ENCODE measurements around the gene NOTCH1. TPM values are rescaled to one million over a fixed set of nuclear protein-coding genes. Genes with fewer than 3 reads are reported as not detected.

Gene NOTCH1
- polyA plus RNA-seq, 1 donor from 2014 or later = 0.15 TPM

- Histone ChIP-seq H3K4me3 (ENCODE audit: low read length) (no peak overlapping the region), H4K20me1 (ENCODE audit: insufficient read depth) (no peaks in the 10 kb centered on the region), H3K9me3 (ENCODE audit: low read length) (no peaks in the 10 kb centered on the region), H3K36me3 (ENCODE audit: insufficient read depth, low read length) (no peaks in the 10 kb centered on the region), H3K9me2 (ENCODE audit: insufficient read depth, low read length) (no peaks in the 10 kb centered on the region), H3K27ac (ENCODE audit: low read length) (no peak overlapping the region), H3K9ac (ENCODE audit: low read length) (no peak overlapping the region), H3F3A (ENCODE audit: insufficient read depth, low read length, poor library complexity, severe bottlenecking) (no peaks in the 10 kb centered on the region), H3K79me2 (replicated peaks; ENCODE audit: insufficient read depth, low read length) (peaks cover 7% of the 10 kb centered on the region), H3K27me3 (ENCODE audit: insufficient read depth, low read depth, low read length) (no peaks in the 10 kb centered on the region), H2AFZ (ENCODE audit: low read depth, low read length) (no peak overlapping the region), H3K4me2 (ENCODE audit: low read length) (no peak overlapping the region)
- TF ChIP-seq CTCF (IDR thresholded peaks at IDR 0.05; ENCODE audit: poor library complexity, severe bottlenecking) (no peak), EZH2 (IDR thresholded peaks at IDR 0.05; ENCODE audit: borderline replicate concordance, insufficient read depth, low read length, poor library complexity, severe bottlenecking) (no peak), MXI1 (conservative IDR thresholded peaks at IDR 0.05; ENCODE audit: poor library complexity, severe bottlenecking) (no peak), EP300 (conservative IDR thresholded peaks at IDR 0.05; ENCODE audit: poor library complexity, severe bottlenecking) (no peak), RAD21 (conservative IDR thresholded peaks at IDR 0.05) (no peak), SMC3 (conservative IDR thresholded peaks at IDR 0.05; ENCODE audit: poor library complexity) (no peak), REST (IDR thresholded peaks at IDR 0.05; ENCODE audit: borderline replicate concordance) (no peak), POLR2AphosphoS5 (IDR thresholded peaks at IDR 0.05) (no peak), TAF1 (IDR thresholded peaks at IDR 0.05; ENCODE audit: low read depth) (no peak)
Measured at GRCh38 chr9:136522314-136523237, 23.3 kb downstream of the NOTCH1 start.

GRCh38 chr9:136521537-136521936 is 24.3 kb downstream of the NOTCH1 start:
- Histone ChIP-seq H3K4me2 (ENCODE audit: low read length) (no peak overlapping the region), H3K27me3 (ENCODE audit: insufficient read depth, low read depth, low read length) (no peaks in the 10 kb centered on the region), H3F3A (ENCODE audit: insufficient read depth, low read length, poor library complexity, severe bottlenecking) (no peaks in the 10 kb centered on the region), H3K4me3 (ENCODE audit: low read length) (no peak overlapping the region), H3K79me2 (replicated peaks; ENCODE audit: insufficient read depth, low read length) (peaks cover 7% of the 10 kb centered on the region), H4K20me1 (ENCODE audit: insufficient read depth) (no peaks in the 10 kb centered on the region), H2AFZ (ENCODE audit: low read depth, low read length) (no peak overlapping the region), H3K9ac (ENCODE audit: low read length) (no peak overlapping the region), H3K9me2 (ENCODE audit: insufficient read depth, low read length) (no peaks in the 10 kb centered on the region), H3K36me3 (ENCODE audit: insufficient read depth, low read length) (no peaks in the 10 kb centered on the region), H3K27ac (ENCODE audit: low read length) (no peak overlapping the region), H3K9me3 (ENCODE audit: low read length) (no peaks in the 10 kb centered on the region)
- no peak for TF ChIP-seq RAD21 (conservative IDR thresholded peaks at IDR 0.05)
- TF ChIP-seq EP300 (conservative IDR thresholded peaks at IDR 0.05; ENCODE audit: poor library complexity, severe bottlenecking) = no peak
- no peak for TF ChIP-seq TAF1 (IDR thresholded peaks at IDR 0.05; ENCODE audit: low read depth)
- no peak for TF ChIP-seq MXI1 (conservative IDR thresholded peaks at IDR 0.05; ENCODE audit: poor library complexity, severe bottlenecking)
- no peak for TF ChIP-seq EZH2 (IDR thresholded peaks at IDR 0.05; ENCODE audit: borderline replicate concordance, insufficient read depth, low read length, poor library complexity, severe bottlenecking)
- TF ChIP-seq CTCF (IDR thresholded peaks at IDR 0.05; ENCODE audit: poor library complexity, severe bottlenecking) = no peak
- no peak for TF ChIP-seq POLR2AphosphoS5 (IDR thresholded peaks at IDR 0.05)
